ENCODE measurements around the gene SLC9A9.

Gene SLC9A9

GRCh38 chr3:143783851-143784370, 64.4 kb downstream of the SLC9A9 start:
- no peak for DNase-seq (ENCODE audit: low read depth)
- no peak overlapping the region for H3K4me3 ChIP-seq (ENCODE audit: low read depth, low read length)
- TF ChIP-seq MYC (IDR thresholded peaks at IDR 0.05; ENCODE audit: low read depth, low read length) (no peak), CTCF (IDR thresholded peaks at IDR 0.05; ENCODE audit: low read depth, low read length) (no peak), MAX (IDR thresholded peaks at IDR 0.05; ENCODE audit: low read depth, low read length) (no peak), POLR2A (IDR thresholded peaks at IDR 0.05; ENCODE audit: extremely low read depth, insufficient read length) (no peak)

- DNase-seq (ENCODE audit: low read depth): peak; percentile 38
- H3K4me3 ChIP-seq (ENCODE audit: low read depth, low read length): no peak overlapping the region
- TF ChIP-seq MYC (IDR thresholded peaks at IDR 0.05; ENCODE audit: low read depth, low read length): no peak
- TF ChIP-seq POLR2A (IDR thresholded peaks at IDR 0.05; ENCODE audit: extremely low read depth, insufficient read length): no peak
- peak; percentile 21 for TF ChIP-seq CTCF (IDR thresholded peaks at IDR 0.05; ENCODE audit: low read depth, low read length)
- TF ChIP-seq MAX (IDR thresholded peaks at IDR 0.05; ENCODE audit: low read depth, low read length): no peak
These were observed 72.8 kb downstream of the SLC9A9 start for GRCh38 chr3:143775459-143775858.

GRCh38 chr3:143771939-143772338, 76.3 kb downstream of the SLC9A9 start:
- no peak for TF ChIP-seq CTCF (IDR thresholded peaks at IDR 0.05; ENCODE audit: low read depth, low read length)
- no peak for TF ChIP-seq MAX (IDR thresholded peaks at IDR 0.05; ENCODE audit: low read depth, low read length)
- TF ChIP-seq POLR2A (IDR thresholded peaks at IDR 0.05; ENCODE audit: extremely low read depth, insufficient read length): no peak
- TF ChIP-seq MYC (IDR thresholded peaks at IDR 0.05; ENCODE audit: low read depth, low read length): no peak
- H3K4me3 ChIP-seq (ENCODE audit: low read depth, low read length): no peak overlapping the region
- no peak for DNase-seq (ENCODE audit: low read depth)

DNA sequence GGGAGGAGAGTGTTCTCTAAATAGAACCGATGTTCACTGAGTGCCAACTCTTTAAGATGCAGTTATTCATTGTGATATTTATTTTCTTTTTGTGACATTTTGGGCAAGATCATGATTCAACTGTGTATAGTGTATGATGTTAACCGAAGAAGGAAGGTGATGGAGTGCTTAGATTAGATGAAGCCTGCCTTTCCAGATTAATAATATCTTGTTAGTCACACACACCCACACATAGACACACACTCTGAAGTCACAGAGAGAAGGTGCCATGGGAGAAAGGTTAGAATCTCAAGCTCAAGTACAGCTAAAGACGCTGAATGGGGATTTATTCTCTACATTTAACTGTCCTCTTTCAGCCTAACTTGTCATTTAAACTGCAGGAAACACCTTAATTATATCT, 77.0 kb downstream of the SLC9A9 start:
- no peak for DNase-seq (ENCODE audit: low read depth)
- H3K4me3 ChIP-seq (ENCODE audit: low read depth, low read length): no peak overlapping the region
- no peak for TF ChIP-seq POLR2A (IDR thresholded peaks at IDR 0.05; ENCODE audit: extremely low read depth, insufficient read length)
- TF ChIP-seq MAX (IDR thresholded peaks at IDR 0.05; ENCODE audit: low read depth, low read length): no peak

- TF ChIP-seq MYC (IDR thresholded peaks at IDR 0.05; ENCODE audit: low read depth, low read length): no peak
- no peak for TF ChIP-seq POLR2A (IDR thresholded peaks at IDR 0.05; ENCODE audit: extremely low read depth, insufficient read length)
- TF ChIP-seq MAX (IDR thresholded peaks at IDR 0.05; ENCODE audit: low read depth, low read length): no peak
- TF ChIP-seq CTCF (IDR thresholded peaks at IDR 0.05; ENCODE audit: low read depth, low read length): no peak
- H3K4me3 ChIP-seq (ENCODE audit: low read depth, low read length): no peak overlapping the region
- no peak for DNase-seq (ENCODE audit: low read depth)
These were observed 77.9 kb downstream of the SLC9A9 start for GRCh38 chr3:143770391-143770790.

GRCh38 chr3:143769616-143770015, 78.7 kb downstream of the SLC9A9 start:
- TF ChIP-seq POLR2A (IDR thresholded peaks at IDR 0.05; ENCODE audit: extremely low read depth, insufficient read length): no peak
- TF ChIP-seq CTCF (IDR thresholded peaks at IDR 0.05; ENCODE audit: low read depth, low read length): no peak
- TF ChIP-seq MYC (IDR thresholded peaks at IDR 0.05; ENCODE audit: low read depth, low read length): no peak
- no peak for TF ChIP-seq MAX (IDR thresholded peaks at IDR 0.05; ENCODE audit: low read depth, low read length)
- no peak overlapping the region for H3K4me3 ChIP-seq (ENCODE audit: low read depth, low read length)
- no peak for DNase-seq (ENCODE audit: low read depth)

Measured in NB4 (cell line).